Colonic mucosa (tissue), 4 donors: Measurements from ENCODE around the gene DOK4. TPM values are rescaled to one million over a fixed set of nuclear protein-coding genes. Genes with fewer than 3 reads are reported as not detected.

Experiments used
- DNase-seq: peaks from one replicate; pipeline ENCODE4 v3.0.0-alpha.2; 2020
- H3K27ac ChIP-seq: fragments of 200-600 bp; one replicate; pipeline ENCODE4 v1.8.0; 2021
- H3K27me3 ChIP-seq: fragments of 200-600 bp; one replicate; pipeline ENCODE4 v1.8.0; 2021
- H3K36me3 ChIP-seq: fragments of 200-600 bp; one replicate; pipeline ENCODE4 v1.8.0; 2021
- H3K4me1 ChIP-seq: fragments of 200-600 bp; one replicate; pipeline ENCODE4 v1.8.0; 2021; ENCODE audit warnings: mild to moderate bottlenecking
- H3K4me3 ChIP-seq: fragments of 200-600 bp; one replicate; pipeline ENCODE4 v1.8.0; 2021
- H3K9ac ChIP-seq, 2 donors: one replicate each; pipeline ENCODE4 v1.7.0; 2013; ENCODE audit warnings: control low read depth in 2 of 2, low read depth in 2 of 2, low read length in 2 of 2
- H3K9me3 ChIP-seq: fragments of 200-600 bp; one replicate; pipeline ENCODE4 v1.8.0; 2021
- CTCF ChIP-seq: fragments of 200-600 bp; IDR thresholded peaks from one replicate; pipeline ENCODE4 v1.8.0; 2022; ENCODE audit warnings: antibody characterized with exemption, mild to moderate bottlenecking
- intact Hi-C: fragments of 100-400 bp; cut with DNase I; formaldehyde crosslinking; loops from one replicate; pipeline ENCODE4 v1.14.1; 2022
- total RNA-seq, 2 donors: library from RNA; stranded (reverse); fragmentation: NEBNext Ultra II Directional in 1 of 2; extraction: Animal tissue kit (Norgen Biotek cat#: 25700) in 1 of 2; gene quantifications; one replicate each; pipeline ENCODE4 v1.2.1, GENCODE V29; 2021
- donor health status: healthy.
- donor health status: DM: no; HTN: no; CAD: no.
- donor health status: DM: no; HTN: no; CAD: no.

DOK4 gene
- total RNA-seq, 2 donors from 2014 or later = 121 to 141 TPM

- no peak overlapping the region for H3K27ac ChIP-seq
- DNase-seq = no peak
- peak overlapping the region in 1 of 2 donors; percentile 12 for H3K9ac ChIP-seq
- H3K4me1 ChIP-seq = peaks cover 10% of the 10 kb centered on the region
- H3K27me3 ChIP-seq = no peaks in the 10 kb centered on the region
- no peak for TF ChIP-seq CTCF
- no peaks in the 10 kb centered on the region for H3K9me3 ChIP-seq
- intact Hi-C loops = no loop called here
- no peaks in the 10 kb centered on the region for H3K36me3 ChIP-seq
- no peak overlapping the region for H3K4me3 ChIP-seq
Measured at GRCh38 chr16:57476546-57477410, 9.5 kb downstream of the DOK4 start.

GRCh38 chr16:57475711-57476339, 10.5 kb downstream of the DOK4 start:
- DNase-seq = no peak
- Histone ChIP-seq H3K9me3 (no peaks in the 10 kb centered on the region), H3K27ac (no peak overlapping the region), H3K9ac (no peak overlapping the region), H3K36me3 (no peaks in the 10 kb centered on the region), H3K4me3 (no peak overlapping the region), H3K27me3 (no peaks in the 10 kb centered on the region), H3K4me1 (peaks cover 14% of the 10 kb centered on the region)
- no peak for TF ChIP-seq CTCF
- intact Hi-C loops = no loop called here

GRCh38 chr16:57474671-57475661, 11.3 kb downstream of the DOK4 start:
- Histone ChIP-seq H3K36me3 (no peaks in the 10 kb centered on the region), H3K27ac (no peak overlapping the region), H3K4me3 (no peak overlapping the region), H3K27me3 (no peaks in the 10 kb centered on the region), H3K4me1 (peaks cover 17% of the 10 kb centered on the region), H3K9ac (no peak overlapping the region), H3K9me3 (no peaks in the 10 kb centered on the region)
- TF ChIP-seq CTCF = no peak
- intact Hi-C loops = no loop called here
- DNase-seq = no peak

GRCh38 chr16:57473906-57474305, 12.4 kb downstream of the DOK4 start:
- Histone ChIP-seq H3K27me3 (no peaks in the 10 kb centered on the region), H3K27ac (no peak overlapping the region), H3K4me1 (peaks cover 16% of the 10 kb centered on the region), H3K9me3 (no peaks in the 10 kb centered on the region), H3K9ac (no peak overlapping the region), H3K4me3 (no peak overlapping the region), H3K36me3 (peaks cover 9% of the 10 kb centered on the region)
- no peak for TF ChIP-seq CTCF
- no peak for DNase-seq
- intact Hi-C loops = no loop called here

- no peak for TF ChIP-seq CTCF
- Histone ChIP-seq H3K36me3 (peaks cover 9% of the 10 kb centered on the region), H3K4me3 (no peak overlapping the region), H3K27me3 (no peaks in the 10 kb centered on the region), H3K9ac (no peak overlapping the region), H3K9me3 (no peaks in the 10 kb centered on the region), H3K4me1 (peaks cover 16% of the 10 kb centered on the region), H3K27ac (no peak overlapping the region)
- intact Hi-C loops = no loop called here
- no peak for DNase-seq
Measured at GRCh38 chr16:57473176-57473840, 13.0 kb downstream of the DOK4 start.
